GM12878 (cell line): ENCODE data around the gene ARHGAP12. TPM values are rescaled to one million over a fixed set of nuclear protein-coding genes. Genes with fewer than 3 reads are reported as not detected.

Experiments used
- ATAC-seq: fragments of 200-7000 bp; cut with Tn5 transposase; 3 replicates; pipeline ENCODE4 v1.9.1; 2020; ENCODE audit warnings: mild to moderate bottlenecking, moderate library complexity
- BruUV-seq: library from RNA; stranded (reverse); fragments of 400-500 nt; replicated peaks from 2 replicates; lab custom pipeline; 2021; lab: Mats Ljungman, UMichigan
- CTCF ChIA-PET: fragments of 300-600 bp; sonication (Branson Sonifier 250); formaldehyde crosslinking; extraction: SDS; loops from one replicate; lab custom pipeline; 2021; ENCODE audit warnings: inconsistent platforms; lab: Yijun Ruan, JAX
- POLR2A ChIA-PET: fragments of 350-600 bp; formaldehyde crosslinking; extraction: SDS; loops from one replicate; lab custom pipeline; 2021; ENCODE audit warnings: inconsistent platforms; lab: Charles Lee
- RAD21 ChIA-PET: fragments of 300-600 bp; sonication (Branson Sonifier 250); formaldehyde crosslinking; loops from one replicate; lab custom pipeline; 2023; ENCODE audit warnings: antibody characterized with exemption; ENCODE audit not compliant: unreplicated experiment; lab: Charles Lee
- SMC1A ChIA-PET: fragments of 300-600 bp; sonication (Branson Sonifier 250); formaldehyde crosslinking; loops from one replicate; lab custom pipeline; 2023; ENCODE audit not compliant: unreplicated experiment, uncharacterized antibody; lab: Charles Lee
- DNase-seq: peaks from one replicate; pipeline ENCODE4 v3.0.0-alpha.2; 2011; ENCODE audit warnings: low read depth, low spot score
- FAIRE-seq: peaks from 3 replicates; lab custom pipeline; 2011; peaks lifted over from hg19 to GRCh38; lab: Jason Lieb, UNC
- H2AFZ ChIP-seq: 2 replicates; pipeline ENCODE4 v1.6.0; 2011; ENCODE audit warnings: low read depth, low read length, control low read depth; ENCODE audit not compliant: control insufficient read depth
- H3K27ac ChIP-seq: 2 replicates; pipeline ENCODE4 v1.5.1; 2011; ENCODE audit warnings: control low read depth; ENCODE audit not compliant: control insufficient read depth, insufficient read depth
- H3K27me3 ChIP-seq, 2 experiments: replicated peaks in 1 of 2; 2 replicates each; pipeline versions ENCODE4 v1.6.0 to v1.6.1; 2011; ENCODE audit warnings: low read length in 1 of 2; ENCODE audit not compliant: control insufficient read depth in 2 of 2, insufficient read depth in 2 of 2
- H3K36me3 ChIP-seq, 2 experiments: 2 replicates each; pipeline ENCODE4 v1.5.1; 2011; ENCODE audit warnings: low read length in 1 of 2; ENCODE audit not compliant: control insufficient read depth in 2 of 2, insufficient read depth in 2 of 2
- H3K4me1 ChIP-seq: 2 replicates; pipeline ENCODE4 v1.6.1; 2011; ENCODE audit warnings: mild to moderate bottlenecking, low read length, moderate library complexity, mixed read lengths; ENCODE audit not compliant: control insufficient read depth, insufficient read depth
- H3K4me2 ChIP-seq: 2 replicates; pipeline ENCODE4 v1.6.0; 2011; ENCODE audit warnings: control low read depth; ENCODE audit not compliant: control insufficient read depth, insufficient read depth
- H3K4me3 ChIP-seq: fragments of 200-600 bp; sonication (generic); 2 replicates; pipeline ENCODE4 v1.5.1; 2016
- H3K79me2 ChIP-seq: 2 replicates; pipeline ENCODE4 v1.6.0; 2011; ENCODE audit warnings: low read length; ENCODE audit not compliant: control insufficient read depth, insufficient read depth
- H3K9ac ChIP-seq: 2 replicates; pipeline ENCODE4 v1.8.0; 2011; ENCODE audit warnings: low read length, control low read depth, mixed read lengths; ENCODE audit not compliant: control insufficient read depth, insufficient read depth
- H3K9me3 ChIP-seq: replicated peaks from 3 replicates; pipeline ENCODE4 v1.5.1; 2011; ENCODE audit warnings: mild to moderate bottlenecking, low read length; ENCODE audit not compliant: control insufficient read depth, insufficient read depth
- H4K20me1 ChIP-seq: 2 replicates; pipeline ENCODE4 v1.6.0; 2011; ENCODE audit not compliant: control insufficient read depth, insufficient read depth
- BCL3 ChIP-seq: IDR thresholded peaks from 2 replicates; pipeline ENCODE4 v1.6.1; 2011; ENCODE audit warnings: borderline replicate concordance, low read depth, mild to moderate bottlenecking, moderate library complexity, low read length; ENCODE audit not compliant: insufficient read depth, poor library complexity, severe bottlenecking
- DPF2 ChIP-seq: fragments of 450-650 bp; IDR thresholded peaks from 2 replicates; pipeline ENCODE4 v1.6.1; 2017; ENCODE audit warnings: mild to moderate bottlenecking
- FOXM1 ChIP-seq: IDR thresholded peaks from 2 replicates; pipeline ENCODE4 v1.6.1; 2012; ENCODE audit warnings: low read depth, mild to moderate bottlenecking, inconsistent platforms, low read length, moderate library complexity
- GATAD2B ChIP-seq: fragments of 450-650 bp; conservative IDR thresholded peaks from 2 replicates; pipeline ENCODE4 v1.6.1; 2017; ENCODE audit warnings: low read depth, mild to moderate bottlenecking, moderate library complexity
- PKNOX1 ChIP-seq: fragments of 450-650 bp; IDR thresholded peaks from 2 replicates; pipeline ENCODE4 v1.6.1; 2016; ENCODE audit warnings: mild to moderate bottlenecking
- SP1 ChIP-seq: IDR thresholded peaks from one replicate; pipeline ENCODE4 v1.6.1; 2011; ENCODE audit warnings: low read depth, low read length
- YBX1 ChIP-seq: fragments of 450-650 bp; IDR thresholded peaks from 2 replicates; pipeline ENCODE4 v1.6.1; 2016; ENCODE audit warnings: antibody characterized with exemption
- WGBS: methylation state at CpG from one replicate; pipeline ENCODE4 v1.1.6; 2016; ENCODE audit warnings: low lambda C conversion rate; ENCODE audit not compliant: insufficient replicate concordance, insufficient coverage; ENCODE audit errors: missing lambda C conversion rate; 5-methylcytosine and 5-hydroxymethylcytosine counted together
- in situ Hi-C: fragments of 300-500 bp; cut with MboI; formaldehyde crosslinking; loops from 9 replicates; pipeline ENCODE4 v1.14.3; 2018; ENCODE audit warnings: mixed read lengths
- intact Hi-C: fragments of 100-400 bp; cut with micrococcal nuclease; formaldehyde crosslinking; loops from one replicate; pipeline ENCODE4 v1.14.2; 2022; ENCODE audit not compliant: unreplicated experiment
- polyA plus RNA-seq, 11 experiments: library from polyadenylated mRNA; depleted of rRNA in 4 of 11; unstranded in 6 of 11; stranded (reverse) in 5 of 11; fragments of >200 nt; fragmentation: Nextera tagmentation in 4 of 11; fragmentation: Illumina TruSeq in 1 of 11; extraction: Ambion mirVana in 4 of 11; extraction: Trizol in 1 of 11; gene quantifications; 1 replicate in 1 of 11; 2 replicates in 10 of 11; pipeline versions ENCODE4 v1.2.1 to v1.2.3, GENCODE V29; 2011 to 2016; ENCODE audit warnings: inconsistent platforms in 2 of 11, missing spikeins in 2 of 11, low read depth in 1 of 11
- total RNA-seq, 4 experiments: library from RNA; depleted of rRNA in 3 of 4; stranded (reverse); fragments of >200 nt in 3 of 4; fragmentation: Illumina TruSeq in 1 of 4; extraction: Trizol in 1 of 4; gene quantifications; 2 replicates each; pipeline versions ENCODE4 v1.2.1 to v1.2.3, GENCODE V29; 2013 to 2021

The ARHGAP12 gene
- total and polyA plus RNA-seq, 10 of the 15 experiments (the other 5 are each of a cell fraction or from before 2014, with no cell fraction given), result 5.4 to 15.6 (median 8.5) TPM

GRCh38 chr10:31939797-31940708, 11.4 kb upstream of the ARHGAP12 start:
- ChIA-PET RAD21 (interaction anchor here (1.1 kb wide), 2 partner anchors 11 to 78 kb away, joined by 3 read pairs; no protein-coding TSS in a partner anchor), SMC1A (interaction anchor here (0.6 to 1.1 kb wide), 2 partner anchors 74 to 190 kb away, joined by 3 read pairs; no protein-coding TSS in a partner anchor), CTCF (interaction anchor here (1.1 to 1.9 kb wide), 3 partner anchors 10 to 78 kb away, joined by 3 to 9 read pairs (median 3); no protein-coding TSS in a partner anchor), POLR2A (no interaction called here)
- no TSS peak for BruUV-seq
- ATAC-seq, result no peak
- Histone ChIP-seq H3K36me3 (no peaks in the 10 kb centered on the region), H2AFZ (no peak overlapping the region), H3K79me2 (no peaks in the 10 kb centered on the region), H3K9ac (no peak overlapping the region), H3K4me3 (no peak overlapping the region), H3K27ac (no peak overlapping the region), H3K9me3 (no peaks in the 10 kb centered on the region), H3K4me1 (no peaks in the 10 kb centered on the region), H3K4me2 (no peak overlapping the region), H4K20me1 (no peaks in the 10 kb centered on the region), H3K27me3 (no peaks in the 10 kb centered on the region)
- 86% methylated on average over 4 of the region's 4 CpGs for WGBS
- DNase-seq, result no peak
- intact Hi-C loops, result loop anchor here (5.0 kb wide), 1 partner anchor 52 kb away; no protein-coding TSS in a partner anchor
- in situ Hi-C loops, result no loop called here
- TF ChIP-seq SP1, result no peak
- no peak for TF ChIP-seq DPF2
- no peak for TF ChIP-seq PKNOX1
- TF ChIP-seq FOXM1, result no peak
- no peak for TF ChIP-seq YBX1
- no peak for TF ChIP-seq GATAD2B
- TF ChIP-seq BCL3, result no peak
- no peak for FAIRE-seq
